Measurements from ENCODE around the gene PGS1.

The PGS1 gene

GRCh38 chr17:78347453-78347852 lies 31.0 kb upstream of the PGS1 start:
- no peak overlapping the region for H3K27ac ChIP-seq (ENCODE audit: low read depth, low read length)
- peaks cover 40% of the 10 kb centered on the region for H3K4me1 ChIP-seq (ENCODE audit: control insufficient read depth, insufficient read depth, low read length, unreplicated experiment)
- no peaks in the 10 kb centered on the region for H3K79me2 ChIP-seq (ENCODE audit: control insufficient read depth, insufficient read depth, low read length, unreplicated experiment)
- H3K4me3 ChIP-seq (ENCODE audit: low read depth, low read length) = no peak overlapping the region
- H3K27me3 ChIP-seq (ENCODE audit: insufficient read depth, low read length) = no peaks in the 10 kb centered on the region
- H3K36me3 ChIP-seq (ENCODE audit: insufficient read depth, low read length) = no peaks in the 10 kb centered on the region
- no peak overlapping the region for H2AFZ ChIP-seq (ENCODE audit: low read length, unreplicated experiment)

DNA sequence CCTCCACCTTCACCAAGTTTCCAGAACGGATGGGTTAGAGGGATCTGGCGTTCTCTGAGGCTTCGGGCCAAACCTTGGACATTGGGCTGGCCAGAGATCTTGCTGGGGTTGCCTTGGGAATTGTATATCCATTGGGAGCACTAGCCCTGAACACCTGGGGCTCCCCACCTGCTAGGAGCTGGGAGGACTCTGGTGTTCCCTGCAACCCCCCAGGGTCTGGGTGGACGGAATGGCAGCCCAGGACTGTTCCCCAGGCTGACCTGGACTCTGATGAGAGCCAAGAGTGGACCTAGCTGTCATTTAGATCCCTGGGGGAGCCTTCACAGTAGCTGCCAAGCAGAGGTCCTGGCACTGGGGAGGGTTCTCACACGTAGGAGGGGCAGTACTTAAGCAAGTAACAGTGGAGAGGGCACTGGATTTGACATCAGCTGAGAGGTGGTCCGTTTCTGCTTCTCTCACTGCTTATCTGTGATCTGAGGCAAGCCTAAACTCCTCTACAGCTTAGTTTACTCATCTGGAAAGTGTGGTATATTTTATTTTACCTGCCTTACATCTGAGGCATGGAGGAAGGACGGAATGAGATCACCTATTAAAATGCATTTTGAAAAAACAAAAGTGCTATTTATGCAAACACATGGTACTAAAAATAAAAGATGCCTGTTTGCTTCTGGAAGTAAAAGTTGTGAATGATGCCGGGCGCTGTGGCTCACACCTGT lies 30.2 kb upstream of the PGS1 start:
- H2AFZ ChIP-seq (ENCODE audit: low read length, unreplicated experiment) = no peak overlapping the region
- H3K4me1 ChIP-seq (ENCODE audit: control insufficient read depth, insufficient read depth, low read length, unreplicated experiment) = peaks cover 38% of the 10 kb centered on the region
- no peaks in the 10 kb centered on the region for H3K27me3 ChIP-seq (ENCODE audit: insufficient read depth, low read length)
- no peak overlapping the region for H3K4me3 ChIP-seq (ENCODE audit: low read depth, low read length)
- no peak overlapping the region for H3K27ac ChIP-seq (ENCODE audit: low read depth, low read length)
- H3K36me3 ChIP-seq (ENCODE audit: insufficient read depth, low read length) = no peaks in the 10 kb centered on the region
- H3K79me2 ChIP-seq (ENCODE audit: control insufficient read depth, insufficient read depth, low read length, unreplicated experiment) = no peaks in the 10 kb centered on the region

DNA sequence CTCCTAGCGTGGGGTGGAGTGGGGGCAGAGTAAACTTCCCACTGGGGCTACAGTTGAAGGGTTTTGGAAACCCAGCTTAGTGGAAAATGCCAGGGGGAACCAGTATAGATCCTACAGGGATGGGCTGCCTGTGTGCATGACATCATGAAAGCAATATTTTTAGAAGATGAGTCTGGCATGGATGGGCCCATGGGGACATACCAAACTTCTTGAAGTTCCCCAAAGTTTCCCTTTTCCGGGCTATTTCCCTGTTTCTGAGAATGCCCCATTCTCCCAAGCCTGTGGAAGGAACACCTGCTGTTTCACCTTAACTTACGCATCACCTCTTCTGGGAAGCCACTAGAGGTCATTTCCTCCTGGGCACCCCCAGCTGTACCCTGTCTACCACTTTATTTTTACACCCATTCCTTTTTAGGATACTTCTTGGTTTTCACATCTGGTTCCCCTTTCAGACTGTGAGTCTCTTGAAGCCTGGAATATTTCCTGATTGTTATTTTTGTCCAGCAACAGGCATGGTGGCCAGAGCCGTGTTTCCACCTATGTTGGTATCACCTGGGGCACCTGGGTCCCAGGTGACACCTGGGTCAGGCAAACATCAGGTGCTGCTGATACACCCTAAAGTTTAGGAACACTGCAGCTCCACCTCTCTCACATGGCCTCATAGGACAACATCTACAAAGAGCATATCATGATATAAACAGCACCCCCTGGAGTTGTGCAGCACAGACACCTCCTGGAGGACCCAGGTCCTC lies 28.4 kb upstream of the PGS1 start:
- H3K27me3 ChIP-seq (ENCODE audit: insufficient read depth, low read length) = no peaks in the 10 kb centered on the region

GRCh38 chr17:78351449-78352006 lies 26.9 kb upstream of the PGS1 start:
- peak overlapping the region; percentile 87 for H3K27ac ChIP-seq (ENCODE audit: low read depth, low read length)
- H3K4me3 ChIP-seq (ENCODE audit: low read depth, low read length) = 0 out of 2 replicates have a peak overlapping the region, but pooled peaks have one; percentile 40
- no peaks in the 10 kb centered on the region for H3K36me3 ChIP-seq (ENCODE audit: insufficient read depth, low read length)
- H3K79me2 ChIP-seq (ENCODE audit: control insufficient read depth, insufficient read depth, low read length, unreplicated experiment) = peaks cover 10% of the 10 kb centered on the region
- no peak overlapping the region for H2AFZ ChIP-seq (ENCODE audit: low read length, unreplicated experiment)
- peaks cover 54% of the 10 kb centered on the region for H3K4me1 ChIP-seq (ENCODE audit: control insufficient read depth, insufficient read depth, low read length, unreplicated experiment)
- H3K27me3 ChIP-seq (ENCODE audit: insufficient read depth, low read length) = no peaks in the 10 kb centered on the region

More for the DNA sequence above, 28.4 kb upstream of the PGS1 start:
- Histone ChIP-seq H2AFZ (ENCODE audit: low read length, unreplicated experiment) (no peak overlapping the region), H3K27ac (ENCODE audit: low read depth, low read length) (no peak overlapping the region), H3K4me1 (ENCODE audit: control insufficient read depth, insufficient read depth, low read length, unreplicated experiment) (peaks cover 42% of the 10 kb centered on the region), H3K4me3 (ENCODE audit: low read depth, low read length) (no peak overlapping the region), H3K36me3 (ENCODE audit: insufficient read depth, low read length) (no peaks in the 10 kb centered on the region), H3K79me2 (ENCODE audit: control insufficient read depth, insufficient read depth, low read length, unreplicated experiment) (no peaks in the 10 kb centered on the region)

DNA sequence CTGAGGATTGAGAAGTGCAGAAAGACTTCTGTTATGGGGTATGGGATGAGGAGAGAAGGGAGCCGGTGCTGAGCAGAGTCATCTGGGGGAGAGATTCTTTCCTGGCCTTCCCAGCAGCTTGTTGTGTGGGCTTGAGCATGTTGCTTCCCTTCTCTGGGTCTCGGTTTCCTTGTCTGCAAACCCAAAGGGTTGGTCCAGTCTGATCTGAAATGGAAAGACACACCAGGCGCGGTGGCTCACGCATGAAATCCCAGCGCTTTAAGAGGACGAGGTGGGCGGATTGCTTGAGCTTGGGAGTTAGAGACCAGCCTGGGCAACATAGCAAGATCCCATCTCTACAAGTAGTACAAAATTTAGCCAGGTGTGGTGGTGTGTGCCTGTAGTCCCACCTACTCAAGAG lies 24.6 kb upstream of the PGS1 start:
- peak overlapping the region; percentile 41; the same call in 1 of the 2 replicates for H3K4me3 ChIP-seq (ENCODE audit: low read depth, low read length)
- H3K27ac ChIP-seq (ENCODE audit: low read depth, low read length) = peak overlapping the region; percentile 87
- peaks cover 54% of the 10 kb centered on the region for H3K4me1 ChIP-seq (ENCODE audit: control insufficient read depth, insufficient read depth, low read length, unreplicated experiment)
- H2AFZ ChIP-seq (ENCODE audit: low read length, unreplicated experiment) = no peak overlapping the region
- peaks cover 32% of the 10 kb centered on the region for H3K79me2 ChIP-seq (ENCODE audit: control insufficient read depth, insufficient read depth, low read length, unreplicated experiment)
- peaks cover 8% of the 10 kb centered on the region; the same call in 1 of the 2 replicates for H3K36me3 ChIP-seq (ENCODE audit: insufficient read depth, low read length)
- no peaks in the 10 kb centered on the region for H3K27me3 ChIP-seq (ENCODE audit: insufficient read depth, low read length)

DNA sequence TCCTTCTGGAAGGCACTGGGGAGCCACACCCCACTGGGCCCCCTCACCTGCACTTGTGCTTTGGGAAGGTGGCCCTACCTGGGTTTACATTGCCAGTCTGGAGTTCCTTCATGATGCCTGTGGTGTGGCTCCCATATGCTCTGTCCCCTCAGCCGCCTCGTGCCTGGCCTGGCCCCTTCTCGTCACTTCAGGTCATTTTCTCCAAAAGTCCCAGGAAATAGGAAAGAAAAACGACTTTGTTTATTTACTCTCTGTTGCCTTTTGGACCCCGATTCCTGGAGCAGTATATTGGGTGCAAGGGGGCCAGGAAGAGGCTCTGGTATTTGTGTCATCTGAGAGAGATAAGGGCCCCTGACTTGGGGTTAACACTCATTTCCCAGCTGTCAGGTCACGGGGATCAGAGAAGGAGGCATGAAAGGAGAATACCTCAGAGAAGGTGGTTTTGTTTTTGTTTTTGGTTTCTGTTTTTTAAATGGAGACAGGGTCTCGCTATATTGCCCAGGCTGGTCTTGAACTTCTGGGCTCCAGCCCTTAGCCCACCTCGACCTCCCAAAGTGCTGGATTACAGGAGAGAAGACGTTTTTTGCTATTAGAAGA lies 23.3 kb upstream of the PGS1 start:
- peak overlapping the region; percentile 87 for H3K27ac ChIP-seq (ENCODE audit: low read depth, low read length)
- H3K79me2 ChIP-seq (ENCODE audit: control insufficient read depth, insufficient read depth, low read length, unreplicated experiment) = peaks cover 42% of the 10 kb centered on the region
- peaks cover 8% of the 10 kb centered on the region; the same call in 1 of the 2 replicates for H3K36me3 ChIP-seq (ENCODE audit: insufficient read depth, low read length)
- H3K4me3 ChIP-seq (ENCODE audit: low read depth, low read length) = no peak overlapping the region
- H2AFZ ChIP-seq (ENCODE audit: low read length, unreplicated experiment) = no peak overlapping the region
- no peaks in the 10 kb centered on the region for H3K27me3 ChIP-seq (ENCODE audit: insufficient read depth, low read length)
- peaks cover 49% of the 10 kb centered on the region for H3K4me1 ChIP-seq (ENCODE audit: control insufficient read depth, insufficient read depth, low read length, unreplicated experiment)

DNA sequence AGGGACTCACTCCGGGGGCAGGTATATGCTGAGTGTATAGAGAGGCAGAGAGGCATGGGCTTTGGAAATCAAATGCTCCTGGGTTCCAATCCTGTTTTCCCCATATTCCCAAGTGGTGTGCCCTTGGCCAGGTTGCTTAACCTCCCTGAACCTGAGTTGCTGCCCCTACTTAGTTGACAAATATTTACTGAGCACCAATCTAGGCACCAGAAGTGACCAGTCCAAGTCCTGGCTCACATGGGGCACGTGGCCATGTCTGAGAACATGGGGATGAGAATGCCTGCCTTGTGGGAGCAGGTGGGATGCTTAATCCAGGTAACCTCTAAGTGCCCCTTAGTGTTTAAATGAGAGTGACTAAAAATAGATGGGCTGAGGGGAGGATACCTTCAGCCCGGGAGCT lies 22.7 kb upstream of the PGS1 start:
- H3K79me2 ChIP-seq (ENCODE audit: control insufficient read depth, insufficient read depth, low read length, unreplicated experiment) = peaks cover 42% of the 10 kb centered on the region
- H3K4me3 ChIP-seq (ENCODE audit: low read depth, low read length) = no peak overlapping the region
- H3K4me1 ChIP-seq (ENCODE audit: control insufficient read depth, insufficient read depth, low read length, unreplicated experiment) = peaks cover 43% of the 10 kb centered on the region
- peaks cover 8% of the 10 kb centered on the region; the same call in 1 of the 2 replicates for H3K36me3 ChIP-seq (ENCODE audit: insufficient read depth, low read length)
- H3K27ac ChIP-seq (ENCODE audit: low read depth, low read length) = peak overlapping the region; percentile 87
- no peak overlapping the region for H2AFZ ChIP-seq (ENCODE audit: low read length, unreplicated experiment)
- no peaks in the 10 kb centered on the region for H3K27me3 ChIP-seq (ENCODE audit: insufficient read depth, low read length)

GRCh38 chr17:78356101-78356713 lies 22.2 kb upstream of the PGS1 start:
- Histone ChIP-seq H3K27me3 (ENCODE audit: insufficient read depth, low read length) (no peaks in the 10 kb centered on the region), H3K4me3 (ENCODE audit: low read depth, low read length) (peak overlapping the region; percentile 26; the same call in 1 of the 2 replicates), H3K4me1 (ENCODE audit: control insufficient read depth, insufficient read depth, low read length, unreplicated experiment) (peaks cover 39% of the 10 kb centered on the region), H2AFZ (ENCODE audit: low read length, unreplicated experiment) (no peak overlapping the region), H3K36me3 (ENCODE audit: insufficient read depth, low read length) (peaks cover 8% of the 10 kb centered on the region; the same call in 1 of the 2 replicates), H3K27ac (ENCODE audit: low read depth, low read length) (peak overlapping the region; percentile 87), H3K79me2 (ENCODE audit: control insufficient read depth, insufficient read depth, low read length, unreplicated experiment) (peaks cover 42% of the 10 kb centered on the region)

- Histone ChIP-seq H3K36me3 (ENCODE audit: insufficient read depth, low read length) (peaks cover 8% of the 10 kb centered on the region; the same call in 1 of the 2 replicates), H2AFZ (ENCODE audit: low read length, unreplicated experiment) (no peak overlapping the region), H3K4me3 (ENCODE audit: low read depth, low read length) (peak overlapping the region; percentile 97), H3K27me3 (ENCODE audit: insufficient read depth, low read length) (no peaks in the 10 kb centered on the region), H3K4me1 (ENCODE audit: control insufficient read depth, insufficient read depth, low read length, unreplicated experiment) (peaks cover 29% of the 10 kb centered on the region), H3K79me2 (ENCODE audit: control insufficient read depth, insufficient read depth, low read length, unreplicated experiment) (peaks cover 42% of the 10 kb centered on the region), H3K27ac (ENCODE audit: low read depth, low read length) (peak overlapping the region; percentile 87)
Observed at GRCh38 chr17:78357177-78357586, 21.3 kb upstream of the PGS1 start.

All from ACC112 (cell line).